GM18519 (cell line): ENCODE results near the gene SETD5.

Experiments
- ATAC-seq: cut with Tn5 transposase; IDR thresholded peaks from one replicate; pipeline ENCODE4 v1.9.1; 2021; ENCODE audit warnings: mild to moderate bottlenecking, moderate library complexity; ENCODE audit not compliant: unreplicated experiment, low FRiP score

Gene SETD5

GRCh38 chr3:9386501-9387321 lies 10.7 kb upstream of the SETD5 start:
- ATAC-seq, result no peak

DNA sequence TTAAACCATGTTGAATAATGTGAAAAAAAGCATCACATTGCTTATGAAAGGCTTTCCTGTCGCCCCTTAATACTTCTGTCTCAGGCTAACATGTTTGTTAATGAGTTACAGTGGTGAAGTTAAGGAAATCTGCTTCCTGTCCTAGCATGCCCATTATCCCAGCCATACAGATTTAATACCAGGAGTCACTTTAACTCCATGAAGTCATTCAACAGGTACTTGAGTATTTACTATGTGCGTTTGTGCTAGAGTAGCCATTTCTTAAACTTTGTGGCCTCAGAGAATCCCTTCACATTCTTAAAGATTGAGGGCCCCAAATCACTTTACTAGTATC lies 10.1 kb upstream of the SETD5 start:
- ATAC-seq, result no peak

- ATAC-seq, result no peak
Measured at GRCh38 chr3:9388142-9388541, 9.3 kb upstream of the SETD5 start.

GRCh38 chr3:9388562-9389272 lies 8.7 kb upstream of the SETD5 start:
- no peak for ATAC-seq

DNA sequence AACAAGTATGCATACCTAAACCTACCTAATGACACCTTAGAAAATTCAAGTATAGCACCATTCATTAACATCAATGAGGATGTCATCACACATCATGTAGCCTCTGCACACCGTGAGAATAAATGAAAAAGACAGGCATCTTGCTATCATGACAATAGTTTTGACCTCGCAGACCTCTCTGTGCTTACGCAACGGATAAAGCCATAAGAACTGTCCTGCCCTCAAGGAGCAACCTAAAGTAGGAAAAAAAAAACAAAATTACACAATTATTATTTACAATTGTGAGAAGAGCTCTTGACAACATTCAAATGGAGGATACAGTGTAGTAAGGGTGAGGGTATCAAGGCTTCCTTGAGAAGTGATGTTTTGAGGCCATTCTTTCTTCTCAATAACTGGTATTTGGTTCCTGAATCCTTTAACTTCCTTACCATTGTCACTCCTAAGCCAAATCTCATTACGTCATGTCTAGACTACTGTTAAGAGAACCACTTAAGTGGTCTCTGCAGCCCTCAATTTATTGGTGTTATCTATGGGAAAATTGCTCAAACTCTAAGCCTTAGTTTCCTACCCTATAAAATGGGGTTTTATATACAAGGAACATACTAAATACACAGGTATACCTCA lies 7.0 kb upstream of the SETD5 start:
- ATAC-seq, result no peak

GRCh38 chr3:9392041-9392440 lies 5.4 kb upstream of the SETD5 start:
- no peak for ATAC-seq

DNA sequence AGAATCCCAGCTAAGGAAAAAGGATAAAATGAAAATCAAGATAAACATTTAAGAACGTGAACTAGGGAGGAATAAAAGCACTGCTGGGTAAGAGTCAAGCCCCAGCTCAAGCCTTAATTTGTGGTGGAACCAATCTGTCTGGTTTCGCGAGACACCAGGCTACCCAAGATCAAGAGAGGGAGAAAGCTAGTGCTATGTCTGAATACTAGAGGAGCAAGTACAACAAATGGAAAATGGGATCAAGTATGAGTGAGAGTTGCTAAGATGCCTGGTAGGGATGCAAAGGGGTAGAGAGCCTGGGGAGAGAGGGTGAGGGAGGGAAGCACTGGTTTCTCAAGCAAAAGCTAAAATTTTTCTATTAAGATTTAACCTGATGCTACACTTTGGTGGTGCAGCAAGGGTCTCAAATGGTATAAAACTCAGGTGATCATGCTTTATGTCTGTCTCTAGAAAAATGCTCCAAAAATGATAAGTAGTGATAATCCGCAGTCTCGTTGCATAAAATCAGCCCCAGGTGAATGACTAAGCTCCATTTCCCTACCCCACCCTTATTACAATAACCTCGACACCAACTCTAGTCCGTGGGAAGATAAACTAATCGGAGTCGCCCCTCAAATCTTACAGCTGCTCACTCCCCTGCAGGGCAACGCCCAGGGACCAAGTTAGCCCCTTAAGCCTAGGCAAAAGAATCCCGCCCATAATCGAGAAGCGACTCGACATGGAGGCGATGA lies 1.7 kb upstream of the SETD5 start:
- no peak for ATAC-seq

GRCh38 chr3:9396301-9396631 lies 1.1 kb upstream of the SETD5 start:
- peak; percentile 17 for ATAC-seq

GRCh38 chr3:9396632-9397331 lies 633 bp upstream of the SETD5 start:
- ATAC-seq, result peak; percentile 57

DNA sequence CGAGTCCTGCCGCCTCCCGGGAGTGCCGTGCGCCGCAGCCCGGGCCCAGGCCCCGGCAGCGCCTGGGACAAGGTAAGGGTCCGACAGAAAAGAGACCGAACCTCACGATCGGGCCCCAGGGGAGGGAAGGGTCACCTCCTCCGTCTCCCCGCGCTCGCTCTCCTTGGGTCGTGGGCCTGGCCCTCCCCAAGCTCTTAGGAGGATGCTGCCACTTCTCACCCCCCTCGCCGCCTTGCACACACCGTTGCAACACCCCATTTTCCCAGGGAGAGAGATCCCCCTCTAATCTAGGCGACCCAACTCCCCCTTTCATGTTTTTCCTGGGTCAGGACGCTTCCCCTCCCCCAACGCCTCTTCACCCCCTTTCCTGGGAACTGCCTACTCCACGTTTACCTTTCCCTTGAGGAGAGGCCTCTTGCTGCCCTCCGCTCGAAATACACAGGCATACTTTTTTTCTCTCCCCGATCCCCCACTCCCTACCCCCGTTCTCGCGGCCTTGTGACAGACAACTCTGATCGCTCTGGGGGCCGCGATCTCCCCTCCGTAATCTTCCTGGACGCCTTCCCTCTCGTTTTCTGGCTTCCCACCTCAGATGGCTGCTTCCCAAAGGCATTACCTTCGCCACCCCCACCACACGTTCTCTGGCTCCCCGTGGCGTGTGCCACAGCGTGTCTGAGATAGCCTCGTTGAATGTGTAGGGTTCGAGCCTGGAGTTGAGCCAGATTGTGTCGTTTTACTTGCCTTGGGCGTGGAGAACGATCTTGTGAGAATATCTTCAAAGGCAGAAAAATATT lies 688 bp downstream of the SETD5 start:
- ATAC-seq, result no peak

- no peak for ATAC-seq
Measured at GRCh38 chr3:9398700-9399336, 1.4 kb downstream of the SETD5 start.

DNA sequence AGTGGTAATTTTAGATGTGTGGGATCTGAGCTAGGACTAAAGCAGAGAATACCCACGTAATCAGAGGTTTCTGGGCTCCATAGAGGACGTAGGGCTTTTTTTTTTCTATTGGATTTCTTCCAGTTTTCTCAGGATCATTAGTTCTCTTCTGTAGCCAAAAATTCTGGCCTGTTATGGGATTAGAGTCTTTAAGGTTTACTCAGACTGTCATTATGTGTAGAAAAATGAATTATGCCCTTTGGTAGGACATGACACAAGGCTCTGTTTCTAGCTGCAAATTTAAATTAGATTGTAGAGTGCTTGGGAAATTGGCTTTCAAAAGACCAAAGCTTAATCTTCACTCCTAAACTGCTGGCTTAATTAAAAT lies 1.9 kb downstream of the SETD5 start:
- ATAC-seq, result no peak

GRCh38 chr3:9399746-9400145 lies 2.3 kb downstream of the SETD5 start:
- no peak for ATAC-seq

GRCh38 chr3:9400616-9401015 lies 3.2 kb downstream of the SETD5 start:
- ATAC-seq, result no peak

GRCh38 chr3:9401986-9402385 lies 4.6 kb downstream of the SETD5 start:
- no peak for ATAC-seq

DNA sequence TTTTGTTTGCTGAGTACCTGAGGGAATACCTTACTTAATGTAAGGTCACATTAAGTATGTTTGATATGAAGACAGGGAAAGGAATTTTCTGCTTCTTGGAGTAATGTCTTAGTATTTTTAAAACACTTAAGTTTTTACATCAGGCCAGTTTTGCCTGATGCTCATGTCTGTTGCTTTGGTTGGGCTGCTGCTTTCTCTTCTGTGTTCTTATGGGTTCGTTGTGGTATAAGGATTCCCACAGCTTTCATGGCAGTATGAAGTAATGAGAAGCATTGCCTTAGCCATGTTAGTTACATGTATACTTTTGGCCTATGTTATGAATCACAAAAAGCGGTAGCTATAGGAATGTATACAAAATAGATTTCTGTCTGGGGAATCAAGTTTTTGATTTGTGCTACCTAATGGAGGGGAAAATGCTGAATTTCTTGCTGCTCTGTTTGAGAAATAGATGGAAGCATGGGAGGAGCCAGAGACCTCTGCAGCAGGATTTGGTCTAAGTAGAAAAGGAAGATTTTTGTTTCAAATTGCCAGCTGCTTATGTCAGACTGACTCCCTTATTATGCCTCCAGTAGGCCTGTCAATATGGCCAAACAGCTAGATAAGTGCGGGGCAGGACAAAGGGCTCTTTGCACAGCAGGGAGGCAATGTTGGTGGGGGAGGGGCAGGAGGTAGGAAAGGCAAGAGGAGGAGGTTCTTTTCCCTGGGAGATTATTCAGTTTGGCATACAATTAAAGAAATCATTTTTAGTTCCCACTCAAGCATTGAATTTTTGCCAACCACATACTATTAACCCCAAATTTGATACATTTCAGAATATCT lies 5.2 kb downstream of the SETD5 start:
- ATAC-seq, result no peak

DNA sequence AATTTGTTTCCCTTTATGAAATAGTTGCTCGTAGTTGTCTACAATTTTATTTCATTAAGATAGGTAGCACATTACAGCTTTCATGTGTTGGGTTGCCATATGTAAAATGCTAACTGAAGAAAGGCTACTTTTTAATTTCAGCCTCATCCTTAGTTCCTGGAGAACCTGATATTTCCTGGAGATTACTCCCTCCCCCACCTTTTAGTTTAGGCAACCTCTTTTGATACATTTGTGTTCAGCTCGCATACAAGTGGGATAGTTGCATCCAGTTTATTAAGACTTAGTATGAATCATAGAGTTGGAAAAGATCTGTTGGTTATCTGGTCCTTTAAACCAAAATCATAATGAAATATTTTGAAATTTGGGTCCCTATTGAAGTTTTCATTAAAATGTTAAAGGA lies 6.0 kb downstream of the SETD5 start:
- ATAC-seq, result no peak

GRCh38 chr3:9404680-9405079 lies 7.3 kb downstream of the SETD5 start:
- no peak for ATAC-seq

DNA sequence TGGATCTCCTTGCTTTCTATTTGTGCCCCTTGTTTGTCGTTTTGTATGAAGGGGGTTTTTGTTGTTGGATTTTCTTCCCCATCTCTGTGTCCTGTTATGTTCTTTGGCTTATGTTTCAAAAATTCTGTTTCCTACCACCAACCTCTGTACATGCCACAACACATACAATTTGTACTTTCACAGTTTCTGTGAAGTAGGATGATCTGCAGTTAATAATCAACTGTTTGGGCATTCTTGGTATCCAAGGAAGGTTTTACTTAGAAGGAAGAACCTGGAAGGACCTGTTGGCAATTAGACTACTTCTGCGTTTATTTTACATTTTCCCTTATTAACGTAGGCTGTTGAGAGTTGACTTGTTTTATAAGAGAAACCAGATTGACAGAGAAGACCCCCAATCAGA lies 8.3 kb downstream of the SETD5 start:
- ATAC-seq, result no peak
